Measurements from ENCODE around the gene SYNE1.
"Not testable (repeated sequence)": the region's sequence is repeated elsewhere in the genome, so short reads cannot be mapped to it uniquely, and the experiment has no call there.

DNA sequence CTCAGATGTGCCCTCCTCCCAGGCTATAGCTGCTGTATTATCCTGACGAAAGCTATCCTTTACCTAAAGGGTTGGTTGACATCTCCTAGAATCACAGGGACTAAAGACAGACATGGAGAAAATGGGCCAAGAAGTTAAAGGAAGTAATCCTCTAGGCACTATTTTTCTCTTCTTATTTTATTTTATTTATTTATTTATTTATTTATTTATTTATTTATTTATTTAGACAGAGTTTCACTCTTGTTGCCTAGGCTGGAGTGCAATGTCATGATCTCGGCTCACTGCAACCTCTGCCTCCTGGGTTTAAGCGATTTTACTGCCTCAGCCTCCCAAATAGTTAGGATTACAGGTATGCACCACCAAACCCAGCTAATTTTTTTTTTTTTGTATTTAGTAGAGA lies 309.0 kb downstream of the SYNE1 start:
- TF ChIP-seq, protein P1, sequence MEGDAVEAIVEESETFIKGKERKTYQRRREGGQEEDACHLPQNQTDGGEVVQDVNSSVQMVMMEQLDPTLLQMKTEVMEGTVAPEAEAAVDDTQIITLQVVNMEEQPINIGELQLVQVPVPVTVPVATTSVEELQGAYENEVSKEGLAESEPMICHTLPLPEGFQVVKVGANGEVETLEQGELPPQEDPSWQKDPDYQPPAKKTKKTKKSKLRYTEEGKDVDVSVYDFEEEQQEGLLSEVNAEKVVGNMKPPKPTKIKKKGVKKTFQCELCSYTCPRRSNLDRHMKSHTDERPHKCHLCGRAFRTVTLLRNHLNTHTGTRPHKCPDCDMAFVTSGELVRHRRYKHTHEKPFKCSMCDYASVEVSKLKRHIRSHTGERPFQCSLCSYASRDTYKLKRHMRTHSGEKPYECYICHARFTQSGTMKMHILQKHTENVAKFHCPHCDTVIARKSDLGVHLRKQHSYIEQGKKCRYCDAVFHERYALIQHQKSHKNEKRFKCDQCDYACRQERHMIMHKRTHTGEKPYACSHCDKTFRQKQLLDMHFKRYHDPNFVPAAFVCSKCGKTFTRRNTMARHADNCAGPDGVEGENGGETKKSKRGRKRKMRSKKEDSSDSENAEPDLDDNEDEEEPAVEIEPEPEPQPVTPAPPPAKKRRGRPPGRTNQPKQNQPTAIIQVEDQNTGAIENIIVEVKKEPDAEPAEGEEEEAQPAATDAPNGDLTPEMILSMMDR (IDR thresholded peaks at IDR 0.05): not testable (repeated sequence)
- TF ChIP-seq POLR2A (IDR thresholded peaks at IDR 0.05): not testable (repeated sequence)

Measured in heart left ventricle (tissue), 13 donors.